Colonic mucosa (tissue), 4 donors: Measurements from ENCODE around the gene LRRFIP2. TPM values are rescaled to one million over a fixed set of nuclear protein-coding genes. Genes with fewer than 3 reads are reported as not detected.
"Not testable (repeated sequence)": the region's sequence is repeated elsewhere in the genome, so short reads cannot be mapped to it uniquely, and the experiment has no call there.

Source experiments
- DNase-seq: peaks from one replicate; pipeline ENCODE4 v3.0.0-alpha.2; 2020
- H3K27ac ChIP-seq: fragments of 200-600 bp; one replicate; pipeline ENCODE4 v1.8.0; 2021
- H3K27me3 ChIP-seq: fragments of 200-600 bp; one replicate; pipeline ENCODE4 v1.8.0; 2021
- H3K36me3 ChIP-seq: fragments of 200-600 bp; one replicate; pipeline ENCODE4 v1.8.0; 2021
- H3K4me1 ChIP-seq: fragments of 200-600 bp; one replicate; pipeline ENCODE4 v1.8.0; 2021; ENCODE audit warnings: mild to moderate bottlenecking
- H3K4me3 ChIP-seq: fragments of 200-600 bp; one replicate; pipeline ENCODE4 v1.8.0; 2021
- H3K9ac ChIP-seq, 2 donors: one replicate each; pipeline ENCODE4 v1.7.0; 2013; ENCODE audit warnings: control low read depth in 2 of 2, low read depth in 2 of 2, low read length in 2 of 2
- H3K9me3 ChIP-seq: fragments of 200-600 bp; one replicate; pipeline ENCODE4 v1.8.0; 2021
- intact Hi-C: fragments of 100-400 bp; cut with DNase I; formaldehyde crosslinking; loops from one replicate; pipeline ENCODE4 v1.14.1; 2022
- total RNA-seq, 2 donors: library from RNA; stranded (reverse); fragmentation: NEBNext Ultra II Directional in 1 of 2; extraction: Animal tissue kit (Norgen Biotek cat#: 25700) in 1 of 2; gene quantifications; one replicate each; pipeline ENCODE4 v1.2.1, GENCODE V29; 2021
- TF ChIP-seq, protein P1 (sequence below): fragments of 200-600 bp; IDR thresholded peaks from one replicate; pipeline ENCODE4 v1.8.0; 2022; ENCODE audit warnings: antibody characterized with exemption, mild to moderate bottlenecking
- donor health status: healthy.
- donor health status: DM: no; HTN: no; CAD: no.
- donor health status: DM: no; HTN: no; CAD: no.

LRRFIP2 gene
- total RNA-seq, 2 donors from 2014 or later: 87.0 to 120 TPM

DNA sequence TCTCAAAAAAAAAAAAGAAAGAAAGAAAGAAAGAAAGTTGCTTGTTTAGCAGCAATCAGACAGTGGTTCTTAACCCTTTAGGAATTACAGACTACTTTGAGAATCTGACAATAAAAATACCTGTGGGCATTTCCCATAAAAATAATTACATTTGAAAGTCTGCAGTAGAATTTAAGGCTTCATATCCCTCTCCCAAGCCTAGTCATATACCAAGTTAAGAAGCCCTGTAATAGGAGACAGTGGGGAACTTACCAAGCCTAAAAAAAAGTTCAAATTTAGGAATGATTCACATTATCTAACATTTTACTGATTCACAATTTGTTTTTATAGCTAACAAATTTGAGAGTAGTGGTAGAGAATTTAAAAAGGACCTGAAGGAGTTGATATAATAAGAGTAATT, 47.5 kb downstream of the LRRFIP2 start:
- H3K27ac ChIP-seq: peak overlapping the region; percentile 56
- no peak overlapping the region for H3K4me3 ChIP-seq
- H3K36me3 ChIP-seq: no peaks in the 10 kb centered on the region
- H3K4me1 ChIP-seq: peaks cover 6% of the 10 kb centered on the region
- no peak overlapping the region for H3K9ac ChIP-seq
- H3K27me3 ChIP-seq: no peaks in the 10 kb centered on the region
- DNase-seq: no peak
- intact Hi-C loops: no loop called here
- TF ChIP-seq, protein P1, sequence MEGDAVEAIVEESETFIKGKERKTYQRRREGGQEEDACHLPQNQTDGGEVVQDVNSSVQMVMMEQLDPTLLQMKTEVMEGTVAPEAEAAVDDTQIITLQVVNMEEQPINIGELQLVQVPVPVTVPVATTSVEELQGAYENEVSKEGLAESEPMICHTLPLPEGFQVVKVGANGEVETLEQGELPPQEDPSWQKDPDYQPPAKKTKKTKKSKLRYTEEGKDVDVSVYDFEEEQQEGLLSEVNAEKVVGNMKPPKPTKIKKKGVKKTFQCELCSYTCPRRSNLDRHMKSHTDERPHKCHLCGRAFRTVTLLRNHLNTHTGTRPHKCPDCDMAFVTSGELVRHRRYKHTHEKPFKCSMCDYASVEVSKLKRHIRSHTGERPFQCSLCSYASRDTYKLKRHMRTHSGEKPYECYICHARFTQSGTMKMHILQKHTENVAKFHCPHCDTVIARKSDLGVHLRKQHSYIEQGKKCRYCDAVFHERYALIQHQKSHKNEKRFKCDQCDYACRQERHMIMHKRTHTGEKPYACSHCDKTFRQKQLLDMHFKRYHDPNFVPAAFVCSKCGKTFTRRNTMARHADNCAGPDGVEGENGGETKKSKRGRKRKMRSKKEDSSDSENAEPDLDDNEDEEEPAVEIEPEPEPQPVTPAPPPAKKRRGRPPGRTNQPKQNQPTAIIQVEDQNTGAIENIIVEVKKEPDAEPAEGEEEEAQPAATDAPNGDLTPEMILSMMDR: no peak
- H3K9me3 ChIP-seq: no peaks in the 10 kb centered on the region

DNA sequence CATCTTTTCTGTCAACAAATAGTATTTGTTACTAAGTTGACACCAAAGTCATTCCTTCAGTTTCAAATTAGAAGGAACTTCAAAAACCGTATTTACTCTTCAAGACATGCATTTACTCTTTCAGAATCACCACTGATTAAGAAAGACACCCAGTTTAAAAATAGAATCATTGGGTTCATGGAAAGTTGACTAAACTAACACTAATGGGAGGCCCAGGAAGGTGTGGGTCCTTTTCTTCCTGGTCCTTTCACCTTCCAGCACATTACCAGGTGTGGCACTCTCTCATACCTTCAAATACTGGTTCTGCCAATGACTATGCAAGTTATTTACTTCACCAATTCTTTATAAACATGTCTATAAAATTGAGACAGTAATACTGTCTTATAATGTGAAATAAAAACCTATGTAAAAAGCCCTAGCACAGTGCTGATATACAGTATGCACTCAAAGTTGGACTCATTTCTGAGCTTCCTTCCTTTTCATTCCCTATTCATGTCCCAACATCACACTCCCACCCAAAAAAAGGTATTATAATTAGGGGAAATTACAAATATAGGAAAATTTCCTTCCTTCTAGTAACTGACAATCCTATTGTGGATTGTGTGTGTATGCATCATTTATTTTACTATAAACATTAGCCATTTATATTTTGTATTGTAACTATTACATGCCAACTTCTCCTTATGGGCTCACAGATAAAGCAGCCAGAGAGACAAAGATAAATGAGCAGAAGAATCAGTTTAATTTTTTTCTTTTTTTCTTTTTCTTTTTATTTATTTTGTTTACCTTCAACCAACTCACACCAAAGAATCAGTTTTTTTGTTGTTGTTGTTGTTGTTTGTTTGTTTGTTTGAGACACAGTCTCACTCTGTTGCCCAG, 48.9 kb downstream of the LRRFIP2 start:
- Histone ChIP-seq H3K9ac (no peak overlapping the region), H3K27me3 (no peaks in the 10 kb centered on the region), H3K4me3 (no peak overlapping the region), H3K27ac (peak overlapping the region; percentile 56), H3K4me1 (peaks cover 6% of the 10 kb centered on the region), H3K36me3 (no peaks in the 10 kb centered on the region), H3K9me3 (no peaks in the 10 kb centered on the region)
- TF ChIP-seq, protein P1: no peak
- no peak for DNase-seq
- intact Hi-C loops: no loop called here

DNA sequence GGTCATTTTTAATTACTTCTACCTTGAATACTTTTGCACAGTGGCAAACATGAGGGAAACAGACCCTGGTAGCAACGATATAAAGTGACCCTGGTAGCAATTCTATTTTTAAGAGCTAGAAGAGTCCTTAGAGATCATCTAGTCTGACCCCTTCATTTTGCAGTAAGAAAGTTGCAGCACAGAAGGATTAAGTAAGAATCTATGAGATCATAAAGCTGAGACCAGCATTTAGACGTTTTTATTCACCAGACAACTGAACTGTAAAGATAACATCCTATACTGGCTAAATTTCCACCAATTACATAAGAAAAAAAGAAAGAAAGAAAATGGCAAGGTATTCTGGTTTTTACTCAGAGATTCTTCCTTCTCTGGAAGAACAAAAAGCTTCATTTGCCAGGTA, 49.9 kb downstream of the LRRFIP2 start:
- H3K27me3 ChIP-seq: no peaks in the 10 kb centered on the region
- no peaks in the 10 kb centered on the region for H3K9me3 ChIP-seq
- no peak overlapping the region for H3K9ac ChIP-seq
- no peak overlapping the region for H3K4me3 ChIP-seq
- H3K27ac ChIP-seq: peak overlapping the region; percentile 56
- intact Hi-C loops: no loop called here
- H3K4me1 ChIP-seq: peaks cover 6% of the 10 kb centered on the region
- TF ChIP-seq, protein P1: no peak
- H3K36me3 ChIP-seq: no peaks in the 10 kb centered on the region
- no peak for DNase-seq

DNA sequence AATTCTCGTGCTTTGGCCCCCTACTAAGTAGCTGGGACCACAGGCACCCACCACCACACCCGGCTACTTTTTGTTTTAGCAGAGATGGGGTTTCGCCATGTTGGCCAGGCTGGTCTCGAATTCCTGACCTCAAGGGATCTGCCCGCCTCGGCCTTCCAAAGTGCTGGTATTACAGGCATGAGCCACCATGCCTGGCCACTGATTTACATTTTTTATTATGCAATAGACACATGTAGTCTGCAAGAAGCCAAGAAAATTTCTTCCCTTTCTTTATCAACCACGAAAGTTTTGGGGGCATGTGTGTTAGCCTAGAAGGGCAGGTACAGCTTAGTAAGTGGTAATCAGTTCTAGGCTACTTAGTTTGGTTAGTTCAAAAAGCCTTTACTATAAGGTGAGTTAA, 51.1 kb downstream of the LRRFIP2 start:
- Histone ChIP-seq H3K27ac (no peak overlapping the region), H3K9me3 (no peaks in the 10 kb centered on the region)
- TF ChIP-seq, protein P1: no peak

DNA sequence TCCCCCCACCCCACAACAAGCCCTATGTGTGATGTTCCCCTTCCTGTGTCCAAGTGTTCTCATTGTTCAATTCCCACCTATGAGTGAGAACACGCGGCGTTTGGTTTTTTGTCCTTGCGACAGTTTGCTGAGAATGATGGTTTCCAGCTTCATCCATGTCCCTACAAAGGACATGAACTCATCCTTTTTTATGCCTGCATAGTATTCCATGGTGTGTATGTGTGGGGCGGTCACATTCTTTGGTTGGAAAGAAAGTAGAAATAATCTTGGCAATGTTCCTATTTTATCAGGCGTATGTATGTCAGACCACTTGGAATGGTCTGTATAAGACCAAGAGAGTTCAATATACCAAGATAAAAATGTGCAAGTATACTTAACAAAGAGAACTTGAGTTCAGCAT, 52.3 kb downstream of the LRRFIP2 start:
- DNase-seq, H3K27me3 ChIP-seq, H3K4me3 ChIP-seq, H3K4me1 ChIP-seq, H3K27ac ChIP-seq, H3K36me3 ChIP-seq, H3K9me3 ChIP-seq, intact Hi-C loops, H3K9ac ChIP-seq: not testable (repeated sequence)

More for the DNA sequence above, 51.1 kb downstream of the LRRFIP2 start:
- Histone ChIP-seq H3K36me3 (no peaks in the 10 kb centered on the region), H3K9ac (no peak overlapping the region), H3K27me3 (no peaks in the 10 kb centered on the region), H3K4me1 (peaks cover 6% of the 10 kb centered on the region), H3K4me3 (no peak overlapping the region)
- intact Hi-C loops: no loop called here
- DNase-seq: no peak

DNA sequence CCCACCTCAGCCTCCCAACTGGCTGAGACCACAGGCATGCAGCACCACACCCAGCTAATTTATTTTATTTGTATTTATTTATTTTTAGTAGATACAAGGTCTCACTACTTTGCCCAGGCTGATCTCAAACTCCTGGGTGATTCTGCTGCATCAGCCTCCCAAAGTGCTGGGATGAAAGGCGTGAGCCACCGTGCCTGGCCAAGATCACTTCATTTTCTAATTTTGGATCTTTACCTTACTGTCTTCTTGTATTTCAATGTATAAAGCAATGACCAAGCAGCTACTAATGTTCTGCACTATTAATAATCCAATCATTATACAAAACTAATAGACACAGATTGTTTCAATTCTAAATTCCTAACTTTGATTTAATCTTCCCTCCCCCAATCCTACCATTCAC, 56.2 kb downstream of the LRRFIP2 start:
- Histone ChIP-seq H3K9me3 (no peaks in the 10 kb centered on the region), H3K4me1 (no peaks in the 10 kb centered on the region), H3K36me3 (no peaks in the 10 kb centered on the region), H3K4me3 (no peak overlapping the region), H3K27ac (no peak overlapping the region), H3K27me3 (no peaks in the 10 kb centered on the region), H3K9ac (no peak overlapping the region)
- TF ChIP-seq, protein P1: no peak
- intact Hi-C loops: no loop called here
- DNase-seq: no peak
